GM23338 (cell line): ENCODE results near the gene XRCC4. TPM values are rescaled to one million over a fixed set of nuclear protein-coding genes. Genes with fewer than 3 reads are reported as not detected.

Experiments
- ATAC-seq: fragments of 200-7000 bp; cut with Tn5 transposase; 3 replicates; pipeline ENCODE4 v1.9.1; 2020
- DNase-seq: peaks from one replicate; pipeline ENCODE4 v3.0.0-alpha.2; 2015; ENCODE audit warnings: low spot score
- H2AFZ ChIP-seq: fragments of 200-600 bp; sonication (generic); 2 replicates; pipeline ENCODE4 v1.8.0; 2016; ENCODE audit warnings: antibody characterized with exemption, mild to moderate bottlenecking, moderate library complexity
- H3F3A ChIP-seq: fragments of 200-600 bp; sonication (generic); replicated peaks from 2 replicates; pipeline ENCODE4 v1.8.0; 2017; ENCODE audit warnings: antibody characterized with exemption, mixed run types, low read depth
- H3K27ac ChIP-seq: fragments of 200-600 bp; sonication (generic); 2 replicates; pipeline ENCODE4 v1.6.1; 2016; ENCODE audit warnings: low read depth
- H3K27me3 ChIP-seq: fragments of 200-600 bp; sonication (generic); 2 replicates; pipeline ENCODE4 v1.8.0; 2016; ENCODE audit warnings: mild to moderate bottlenecking, mixed run types, moderate library complexity; ENCODE audit not compliant: insufficient read depth
- H3K36me3 ChIP-seq: fragments of 200-600 bp; sonication (generic); 2 replicates; pipeline ENCODE4 v1.8.0; 2016; ENCODE audit warnings: mild to moderate bottlenecking; ENCODE audit not compliant: insufficient read depth
- H3K4me1 ChIP-seq: fragments of 200-600 bp; sonication (generic); 2 replicates; pipeline ENCODE4 v1.8.0; 2016; ENCODE audit warnings: mild to moderate bottlenecking, moderate library complexity; ENCODE audit not compliant: insufficient read depth
- H3K4me2 ChIP-seq: fragments of 200-600 bp; sonication (generic); 2 replicates; pipeline ENCODE4 v1.7.1; 2017; ENCODE audit warnings: mixed run types
- H3K4me3 ChIP-seq: fragments of 200-600 bp; sonication (generic); 2 replicates; pipeline ENCODE4 v1.6.1; 2016; ENCODE audit warnings: mixed run types
- H3K79me2 ChIP-seq: fragments of 200-600 bp; sonication (generic); replicated peaks from 2 replicates; pipeline ENCODE4 v1.8.0; 2017; ENCODE audit warnings: mild to moderate bottlenecking; ENCODE audit not compliant: insufficient read depth
- H3K9me2 ChIP-seq: fragments of 200-600 bp; sonication (generic); 2 replicates; pipeline ENCODE4 v1.8.0; 2017; ENCODE audit not compliant: insufficient read depth
- H4K20me1 ChIP-seq: fragments of 200-600 bp; sonication (generic); replicated peaks from 2 replicates; pipeline ENCODE4 v1.8.0; 2017; ENCODE audit warnings: mild to moderate bottlenecking; ENCODE audit not compliant: insufficient read depth
- H3K27ac Mint-ChIP-seq: 2 replicates; pipeline ENCODE4 v1.8.0; 2020; ENCODE audit warnings: inconsistent platforms, mild to moderate bottlenecking, moderate library complexity, mixed read lengths
- H3K27me3 Mint-ChIP-seq: 3 replicates; pipeline ENCODE4 v1.8.0; 2022; ENCODE audit warnings: low read depth, mild to moderate bottlenecking, moderate library complexity, mixed read lengths, inconsistent platforms; ENCODE audit not compliant: insufficient read depth, poor library complexity
- H3K36me3 Mint-ChIP-seq: 3 replicates; pipeline ENCODE4 v1.8.0; 2021; ENCODE audit warnings: low read depth, mild to moderate bottlenecking, inconsistent platforms, moderate library complexity, mixed read lengths
- H3K4me1 Mint-ChIP-seq: 3 replicates; pipeline ENCODE4 v1.8.0; 2020; ENCODE audit warnings: mild to moderate bottlenecking, inconsistent platforms, mixed read lengths
- H3K4me3 Mint-ChIP-seq: 3 replicates; pipeline ENCODE4 v1.8.0; 2021; ENCODE audit warnings: moderate library complexity, mild to moderate bottlenecking, inconsistent platforms, mixed read lengths
- H3K9me3 Mint-ChIP-seq: 3 replicates; pipeline ENCODE4 v1.8.0; 2020; ENCODE audit warnings: moderate library complexity, mild to moderate bottlenecking, inconsistent platforms, mixed read lengths
- CREB1 ChIP-seq: fragments of 250-450 bp; sonication (Bioruptor Pico); IDR thresholded peaks from 2 replicates; pipeline ENCODE4 v1.5.0; 2020; ENCODE audit warnings: low read depth, mild to moderate bottlenecking, moderate library complexity
- POLR2AphosphoS5 ChIP-seq: IDR thresholded peaks from 2 replicates; pipeline ENCODE4 v1.6.1; 2016; ENCODE audit warnings: antibody characterized with exemption, low read depth
- STAT1 ChIP-seq: IDR thresholded peaks from one replicate; pipeline ENCODE4 v1.6.1; 2016; ENCODE audit warnings: antibody characterized with exemption; ENCODE audit not compliant: unreplicated experiment
- ZNF114 ChIP-seq: fragments of 250-450 bp; sonication (Bioruptor Pico); IDR thresholded peaks from 2 replicates; pipeline ENCODE4 v1.5.0; 2020; ENCODE audit warnings: mild to moderate bottlenecking, moderate library complexity
- polyA plus RNA-seq: library from polyadenylated mRNA; unstranded; fragments of >200 nt; fragmentation: Nextera tagmentation; extraction: Ambion mirVana; gene quantifications from 2 replicates; pipeline ENCODE4 v1.2.1, GENCODE V29; 2016
- small RNA-seq: library from RNA; depleted of rRNA; stranded (forward); fragments of <200 nt; gene quantifications from one replicate; pipeline ENCODE3, GENCODE V24; 2014; ENCODE audit warnings: low replicate concordance
- total RNA-seq: library from RNA; depleted of rRNA; stranded (reverse); fragments of >200 nt; shearing (Covaris generic); gene quantifications from 2 replicates; pipeline ENCODE4 v1.2.3, GENCODE V29; 2014; rRNA removed
- TF ChIP-seq, protein P1 (sequence below): fragments of 250-450 bp; sonication (Bioruptor Pico); IDR thresholded peaks from 2 replicates; pipeline ENCODE4 v1.5.0; 2020; ENCODE audit warnings: mild to moderate bottlenecking, moderate library complexity
- TF ChIP-seq, protein P2 (sequence below): IDR thresholded peaks from 2 replicates; pipeline ENCODE4 v1.6.1; 2016; ENCODE audit warnings: antibody characterized with exemption

XRCC4 gene
- total and polyA plus RNA-seq, 2 experiments from 2014 or later = 11.5 to 22.4 TPM

GRCh38 chr5:83401122-83401731 is 323.9 kb downstream of the XRCC4 start (continued):
- TF ChIP-seq, protein P1, sequence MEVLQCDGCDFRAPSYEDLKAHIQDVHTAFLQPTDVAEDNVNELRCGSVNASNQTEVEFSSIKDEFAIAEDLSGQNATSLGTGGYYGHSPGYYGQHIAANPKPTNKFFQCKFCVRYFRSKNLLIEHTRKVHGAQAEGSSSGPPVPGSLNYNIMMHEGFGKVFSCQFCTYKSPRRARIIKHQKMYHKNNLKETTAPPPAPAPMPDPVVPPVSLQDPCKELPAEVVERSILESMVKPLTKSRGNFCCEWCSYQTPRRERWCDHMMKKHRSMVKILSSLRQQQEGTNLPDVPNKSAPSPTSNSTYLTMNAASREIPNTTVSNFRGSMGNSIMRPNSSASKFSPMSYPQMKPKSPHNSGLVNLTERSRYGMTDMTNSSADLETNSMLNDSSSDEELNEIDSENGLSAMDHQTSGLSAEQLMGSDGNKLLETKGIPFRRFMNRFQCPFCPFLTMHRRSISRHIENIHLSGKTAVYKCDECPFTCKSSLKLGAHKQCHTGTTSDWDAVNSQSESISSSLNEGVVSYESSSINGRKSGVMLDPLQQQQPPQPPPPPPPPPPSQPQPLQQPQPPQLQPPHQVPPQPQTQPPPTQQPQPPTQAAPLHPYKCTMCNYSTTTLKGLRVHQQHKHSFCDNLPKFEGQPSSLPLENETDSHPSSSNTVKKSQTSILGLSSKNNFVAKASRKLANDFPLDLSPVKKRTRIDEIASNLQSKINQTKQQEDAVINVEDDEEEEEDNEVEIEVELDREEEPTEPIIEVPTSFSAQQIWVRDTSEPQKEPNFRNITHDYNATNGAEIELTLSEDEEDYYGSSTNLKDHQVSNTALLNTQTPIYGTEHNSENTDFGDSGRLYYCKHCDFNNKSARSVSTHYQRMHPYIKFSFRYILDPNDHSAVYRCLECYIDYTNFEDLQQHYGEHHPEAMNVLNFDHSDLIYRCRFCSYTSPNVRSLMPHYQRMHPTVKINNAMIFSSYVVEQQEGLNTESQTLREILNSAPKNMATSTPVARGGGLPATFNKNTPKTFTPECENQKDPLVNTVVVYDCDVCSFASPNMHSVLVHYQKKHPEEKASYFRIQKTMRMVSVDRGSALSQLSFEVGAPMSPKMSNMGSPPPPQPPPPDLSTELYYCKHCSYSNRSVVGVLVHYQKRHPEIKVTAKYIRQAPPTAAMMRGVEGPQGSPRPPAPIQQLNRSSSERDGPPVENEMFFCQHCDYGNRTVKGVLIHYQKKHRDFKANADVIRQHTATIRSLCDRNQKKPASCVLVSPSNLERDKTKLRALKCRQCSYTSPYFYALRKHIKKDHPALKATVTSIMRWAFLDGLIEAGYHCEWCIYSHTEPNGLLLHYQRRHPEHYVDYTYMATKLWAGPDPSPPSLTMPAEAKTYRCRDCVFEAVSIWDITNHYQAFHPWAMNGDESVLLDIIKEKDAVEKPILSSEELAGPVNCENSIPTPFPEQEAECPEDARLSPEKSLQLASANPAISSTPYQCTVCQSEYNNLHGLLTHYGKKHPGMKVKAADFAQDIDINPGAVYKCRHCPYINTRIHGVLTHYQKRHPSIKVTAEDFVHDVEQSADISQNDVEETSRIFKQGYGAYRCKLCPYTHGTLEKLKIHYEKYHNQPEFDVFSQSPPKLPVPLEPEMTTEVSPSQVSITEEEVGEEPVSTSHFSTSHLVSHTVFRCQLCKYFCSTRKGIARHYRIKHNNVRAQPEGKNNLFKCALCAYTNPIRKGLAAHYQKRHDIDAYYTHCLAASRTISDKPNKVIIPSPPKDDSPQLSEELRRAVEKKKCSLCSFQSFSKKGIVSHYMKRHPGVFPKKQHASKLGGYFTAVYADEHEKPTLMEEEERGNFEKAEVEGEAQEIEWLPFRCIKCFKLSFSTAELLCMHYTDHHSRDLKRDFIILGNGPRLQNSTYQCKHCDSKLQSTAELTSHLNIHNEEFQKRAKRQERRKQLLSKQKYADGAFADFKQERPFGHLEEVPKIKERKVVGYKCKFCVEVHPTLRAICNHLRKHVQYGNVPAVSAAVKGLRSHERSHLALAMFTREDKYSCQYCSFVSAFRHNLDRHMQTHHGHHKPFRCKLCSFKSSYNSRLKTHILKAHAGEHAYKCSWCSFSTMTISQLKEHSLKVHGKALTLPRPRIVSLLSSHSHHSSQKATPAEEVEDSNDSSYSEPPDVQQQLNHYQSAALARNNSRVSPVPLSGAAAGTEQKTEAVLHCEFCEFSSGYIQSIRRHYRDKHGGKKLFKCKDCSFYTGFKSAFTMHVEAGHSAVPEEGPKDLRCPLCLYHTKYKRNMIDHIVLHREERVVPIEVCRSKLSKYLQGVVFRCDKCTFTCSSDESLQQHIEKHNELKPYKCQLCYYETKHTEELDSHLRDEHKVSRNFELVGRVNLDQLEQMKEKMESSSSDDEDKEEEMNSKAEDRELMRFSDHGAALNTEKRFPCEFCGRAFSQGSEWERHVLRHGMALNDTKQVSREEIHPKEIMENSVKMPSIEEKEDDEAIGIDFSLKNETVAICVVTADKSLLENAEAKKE (CRISPR knock-in tag) = no peak
- TF ChIP-seq CREB1 (CRISPR knock-in tag) = no peak
- no peak for TF ChIP-seq STAT1

DNA sequence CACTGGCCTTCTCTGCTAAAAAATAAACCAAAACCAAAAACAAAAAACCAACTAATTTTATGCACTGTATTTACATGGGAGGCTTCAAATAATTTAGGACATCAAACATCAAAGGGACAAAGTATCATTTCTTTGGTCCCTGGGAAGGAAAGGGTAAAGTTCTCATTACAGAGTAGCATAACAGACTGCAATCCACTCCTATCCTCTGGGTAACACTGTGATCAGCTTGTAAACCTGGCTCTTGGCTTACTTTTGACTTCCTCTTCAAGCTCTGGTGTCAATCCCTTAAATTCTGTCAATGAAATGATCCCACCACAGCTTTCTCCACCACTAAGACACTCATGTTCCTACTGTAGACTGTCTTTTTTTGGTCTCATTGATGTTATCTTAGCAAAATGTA is 324.4 kb downstream of the XRCC4 start:
- H3K36me3 Mint-ChIP-seq = no peaks in the 10 kb centered on the region
- no peaks in the 10 kb centered on the region for H3K27me3 ChIP-seq
- H3F3A ChIP-seq = no peaks in the 10 kb centered on the region
- no peaks in the 10 kb centered on the region for H3K27me3 Mint-ChIP-seq
- no peak overlapping the region for H3K27ac ChIP-seq
- no peaks in the 10 kb centered on the region for H3K36me3 ChIP-seq
- H3K4me3 ChIP-seq = no peak overlapping the region
- H3K4me1 ChIP-seq = peaks cover 21% of the 10 kb centered on the region
- H3K9me3 Mint-ChIP-seq = no peaks in the 10 kb centered on the region
- peak; percentile 63 for ATAC-seq
- peaks cover 17% of the 10 kb centered on the region for H3K4me1 Mint-ChIP-seq
- DNase-seq = peak; percentile 15
- H3K4me2 ChIP-seq = no peak overlapping the region
- no peaks in the 10 kb centered on the region for H3K79me2 ChIP-seq
- no peak for TF ChIP-seq STAT1
- no peak for TF ChIP-seq ZNF114
- TF ChIP-seq, protein P2, sequence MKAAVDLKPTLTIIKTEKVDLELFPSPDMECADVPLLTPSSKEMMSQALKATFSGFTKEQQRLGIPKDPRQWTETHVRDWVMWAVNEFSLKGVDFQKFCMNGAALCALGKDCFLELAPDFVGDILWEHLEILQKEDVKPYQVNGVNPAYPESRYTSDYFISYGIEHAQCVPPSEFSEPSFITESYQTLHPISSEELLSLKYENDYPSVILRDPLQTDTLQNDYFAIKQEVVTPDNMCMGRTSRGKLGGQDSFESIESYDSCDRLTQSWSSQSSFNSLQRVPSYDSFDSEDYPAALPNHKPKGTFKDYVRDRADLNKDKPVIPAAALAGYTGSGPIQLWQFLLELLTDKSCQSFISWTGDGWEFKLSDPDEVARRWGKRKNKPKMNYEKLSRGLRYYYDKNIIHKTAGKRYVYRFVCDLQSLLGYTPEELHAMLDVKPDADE = no peak
- TF ChIP-seq POLR2AphosphoS5 = no peak
- no peaks in the 10 kb centered on the region for H4K20me1 ChIP-seq
- H3K9me2 ChIP-seq = no peaks in the 10 kb centered on the region
- H3K27ac Mint-ChIP-seq = no peak overlapping the region; the same call in 1 of the 2 replicates
- no peak overlapping the region for H3K4me3 Mint-ChIP-seq
- H2AFZ ChIP-seq = peak overlapping the region; percentile 33

Small RNAs within 50 kb of the gene (small RNA-seq; reads per million reads assigned to genes)
- 2.9 reads per million, percentile 87 among the genes with 10 or more reads in this experiment for gene SCARNA18

Other genes starting within 250 kb of the XRCC4 start
- gene TMEM167A, start 153 bp upstream of the XRCC4 start, total RNA-seq = 158 and 179 TPM in 2 replicates
- gene TMEM167A, start 153 bp upstream of the XRCC4 start, polyA plus RNA-seq = 244 and 267 TPM in 2 replicates